Gastrocnemius medialis (tissue), 4 donors: ENCODE results near the gene RGS18.

ENCODE experiments used
- CTCF ChIP-seq, 5 experiments: fragments of 450-650 bp in 3 of 5; fragments of 200-600 bp in 2 of 5; sonication (generic) in 2 of 5; IDR thresholded peaks in 4 of 5; conservative IDR thresholded peaks in 1 of 5; 1 replicate in 4 of 5; 2 replicates in 1 of 5; pipeline ENCODE4 v1.5.1; 2016 to 2019; ENCODE audit warnings: antibody characterized with exemption in 5 of 5, mild to moderate bottlenecking in 3 of 5, moderate library complexity in 3 of 5
- POLR2A ChIP-seq, 2 donors: fragments of 450-650 bp; IDR thresholded peaks; one replicate each; pipeline ENCODE4 v1.6.1; 2017; ENCODE audit warnings: antibody characterized with exemption in 2 of 2, mild to moderate bottlenecking in 2 of 2, moderate library complexity in 2 of 2

DNA sequence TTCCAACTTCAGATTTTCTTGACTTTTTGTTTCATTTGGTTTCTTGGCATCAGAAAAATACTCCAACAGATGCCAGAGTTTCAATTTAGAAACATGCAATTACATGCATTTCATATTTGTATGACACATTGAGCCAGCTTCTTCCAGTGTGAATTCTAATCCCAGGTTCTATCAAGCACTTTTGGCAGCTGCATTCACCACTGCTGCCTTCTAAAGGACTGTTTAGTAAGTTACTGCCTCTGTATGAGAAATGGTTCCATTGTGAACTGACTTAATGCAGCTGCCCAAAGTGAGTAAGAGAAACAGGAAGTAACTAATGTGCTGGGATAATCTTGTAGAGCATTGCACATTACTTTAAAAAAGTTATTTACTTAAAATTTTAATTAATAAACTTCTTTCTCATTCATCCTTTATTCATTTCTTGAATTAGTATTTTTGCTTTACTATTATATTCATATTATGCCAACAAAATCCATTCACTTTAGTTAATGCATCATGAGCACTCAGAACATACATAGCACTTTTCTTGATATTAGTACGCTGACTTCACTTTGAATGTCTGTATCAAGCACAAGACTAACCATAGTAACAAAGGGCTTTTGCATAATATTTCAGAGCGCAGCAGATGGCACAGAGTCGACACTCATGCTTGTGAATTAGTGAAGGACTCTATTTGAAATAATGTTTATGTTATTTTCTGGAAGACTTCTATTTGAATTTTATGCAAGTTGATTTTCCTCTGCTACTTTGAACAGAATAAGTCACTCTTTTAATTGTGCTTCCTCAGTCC lies 9.8 kb downstream of the RGS18 start:
- TF ChIP-seq CTCF (IDR thresholded peaks at IDR 0.05 in 4 of 5, conservative IDR thresholded peaks at IDR 0.05 in 1 of 5) = no peak
- no peak for TF ChIP-seq POLR2A (IDR thresholded peaks at IDR 0.05)
